Femur (tissue), 1 donor: Measurements from ENCODE around the gene TMEM39A.

Source experiments
- DNase-seq: peaks from one replicate; pipeline ENCODE4 v3.0.0-alpha.2; 2017

TMEM39A gene

DNA sequence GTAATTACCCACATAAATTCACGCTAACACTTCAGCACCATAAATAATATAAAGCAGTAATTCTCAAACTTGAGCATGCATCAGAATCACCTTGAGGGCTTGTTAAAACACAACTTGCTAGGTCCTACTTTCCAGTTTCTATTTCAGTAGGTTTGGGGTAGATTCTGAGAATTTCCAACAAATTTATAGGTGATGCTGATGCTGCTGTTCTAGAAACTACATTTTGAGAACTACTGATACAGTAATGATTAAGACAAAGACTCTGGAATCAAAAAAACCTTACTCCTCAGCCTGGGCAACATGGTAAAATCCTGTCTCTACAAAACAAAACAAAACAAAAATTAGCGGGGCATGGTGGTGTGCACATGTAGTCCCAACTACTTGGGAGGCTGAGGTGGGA lies 18.8 kb downstream of the TMEM39A start:
- DNase-seq = no peak

DNA sequence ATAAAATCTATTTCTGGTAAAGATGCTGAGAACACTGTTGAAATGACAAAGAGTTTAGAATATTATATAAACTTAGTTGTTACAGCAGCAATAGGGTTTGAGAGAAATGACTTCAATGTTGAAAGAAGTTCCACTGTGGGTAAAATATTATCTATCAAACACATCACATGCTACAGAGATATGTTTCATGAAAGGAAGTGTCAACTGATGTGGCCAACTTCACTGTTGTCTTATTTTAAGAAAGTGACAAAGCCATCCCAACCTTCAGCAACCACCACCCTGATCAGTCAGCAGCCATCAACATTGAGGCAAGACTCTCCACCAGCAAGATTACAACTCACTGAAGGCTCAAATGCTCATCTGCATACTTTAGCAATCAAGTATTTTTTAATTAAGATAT lies 20.2 kb downstream of the TMEM39A start:
- no peak for DNase-seq

DNA sequence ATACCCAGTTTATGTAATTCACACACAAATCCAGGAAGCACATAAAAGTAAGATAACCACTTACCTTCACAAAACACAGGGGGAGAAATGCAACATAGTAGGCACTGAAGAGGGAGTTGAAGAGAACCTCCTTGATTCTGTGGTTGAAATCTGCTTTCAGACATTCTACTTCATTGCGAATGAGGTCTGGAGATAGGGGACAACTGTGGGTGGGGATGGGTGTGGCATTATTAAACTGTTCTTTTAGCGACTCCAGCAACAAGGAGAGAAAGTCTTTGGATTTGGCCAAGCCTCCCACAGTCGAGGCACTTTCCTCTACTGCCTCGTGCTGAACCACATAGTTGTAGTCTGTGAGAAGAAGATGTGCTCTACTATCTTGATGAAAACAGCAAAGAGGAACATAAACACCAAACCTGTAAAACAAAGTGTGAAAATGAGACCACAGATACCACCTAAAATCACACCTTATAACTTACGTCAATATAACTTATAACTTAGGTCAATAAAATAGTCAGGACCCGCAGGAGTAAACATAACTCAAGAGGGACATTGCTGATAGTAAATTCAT lies 25.6 kb downstream of the TMEM39A start:
- DNase-seq = no peak

DNA sequence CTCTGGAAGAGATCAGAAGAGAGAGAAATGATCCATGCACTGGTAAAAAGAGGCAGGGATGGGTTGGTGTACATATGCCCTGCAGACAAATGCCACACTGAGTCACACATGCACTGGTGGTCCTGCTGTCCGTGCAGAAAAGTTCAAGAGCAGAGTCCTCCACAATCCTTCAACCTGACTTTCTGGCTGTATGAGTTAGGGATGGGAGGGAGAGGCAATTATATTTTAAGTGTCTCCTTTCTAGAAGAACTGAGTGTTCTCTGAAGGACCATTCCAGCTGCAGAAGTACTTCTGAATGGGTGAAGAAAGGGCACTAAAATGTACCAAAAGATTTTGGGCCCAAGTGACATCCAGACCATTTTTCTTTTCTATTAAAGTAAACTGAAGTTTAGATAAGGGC lies 26.4 kb downstream of the TMEM39A start:
- DNase-seq = no peak

DNA sequence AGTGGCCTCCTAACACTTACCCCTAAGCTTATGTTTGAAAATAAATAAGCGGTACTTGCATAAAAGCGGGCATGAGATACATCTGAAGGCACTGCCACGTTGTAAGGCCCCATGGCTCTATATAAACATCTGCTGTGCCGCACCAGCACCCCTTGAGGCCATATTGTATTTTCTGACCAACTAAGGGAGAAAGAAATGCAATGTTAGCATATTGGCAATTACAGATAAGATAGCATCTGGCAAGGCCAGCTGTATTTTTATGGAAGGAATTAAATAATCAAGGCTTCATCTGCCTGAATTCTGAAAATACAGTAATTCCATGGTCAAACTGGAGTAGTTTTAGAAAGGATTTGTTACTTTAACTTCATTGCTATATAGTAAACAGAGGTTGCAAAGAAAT lies 28.7 kb downstream of the TMEM39A start:
- DNase-seq = no peak

DNA sequence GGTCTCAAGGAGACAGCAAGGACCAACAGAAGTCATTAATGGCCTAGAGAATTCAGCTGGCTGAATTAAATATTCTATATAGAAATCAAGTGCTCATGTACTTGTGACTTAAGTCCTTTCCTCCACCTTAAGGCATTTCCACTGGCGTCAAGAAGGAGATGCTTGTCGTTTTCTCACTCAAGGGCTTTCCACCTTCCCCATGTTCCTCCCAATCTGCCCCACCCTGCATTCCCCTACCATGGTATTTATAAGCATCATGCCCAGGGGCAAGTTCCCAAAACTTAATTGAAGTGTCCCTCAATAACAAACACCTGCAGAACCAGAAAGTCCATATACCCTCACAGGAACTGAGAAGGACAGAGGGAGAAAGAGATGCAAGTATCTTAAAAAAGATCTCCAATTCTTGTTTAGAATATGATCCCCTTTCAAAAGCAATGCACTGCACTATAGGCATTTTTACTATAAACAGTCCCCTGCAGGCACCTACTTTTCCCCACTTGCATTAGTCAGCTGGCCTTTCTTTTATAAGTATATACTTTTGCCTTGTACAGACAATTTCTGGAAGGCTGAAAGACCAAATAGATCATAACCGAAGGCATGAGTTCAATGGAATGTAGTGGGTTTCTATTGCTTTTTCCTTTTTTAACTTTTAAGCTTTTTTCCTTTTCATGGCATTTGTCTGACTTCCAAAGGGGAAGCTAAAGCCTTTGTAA lies 29.6 kb downstream of the TMEM39A start:
- no peak for DNase-seq

DNA sequence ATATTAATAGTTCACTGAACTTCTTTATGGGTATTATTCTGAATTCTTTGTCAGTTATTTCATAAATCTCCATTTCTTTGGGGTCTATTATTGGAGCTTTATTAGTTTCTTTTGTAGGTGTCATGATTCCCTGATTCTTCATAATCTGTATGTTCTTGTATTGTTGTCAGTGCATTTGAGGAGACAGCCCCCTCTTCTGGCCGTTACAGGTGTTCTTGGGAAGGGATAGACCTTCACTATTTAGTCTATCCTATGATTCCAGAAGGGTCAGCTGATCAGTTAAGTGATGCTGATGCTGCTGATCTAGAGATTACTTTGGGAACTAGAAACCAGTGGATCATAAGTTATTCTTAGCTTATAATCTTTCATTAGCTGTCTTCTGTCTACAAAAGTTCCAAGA lies 34.9 kb downstream of the TMEM39A start:
- no peak for DNase-seq

DNA sequence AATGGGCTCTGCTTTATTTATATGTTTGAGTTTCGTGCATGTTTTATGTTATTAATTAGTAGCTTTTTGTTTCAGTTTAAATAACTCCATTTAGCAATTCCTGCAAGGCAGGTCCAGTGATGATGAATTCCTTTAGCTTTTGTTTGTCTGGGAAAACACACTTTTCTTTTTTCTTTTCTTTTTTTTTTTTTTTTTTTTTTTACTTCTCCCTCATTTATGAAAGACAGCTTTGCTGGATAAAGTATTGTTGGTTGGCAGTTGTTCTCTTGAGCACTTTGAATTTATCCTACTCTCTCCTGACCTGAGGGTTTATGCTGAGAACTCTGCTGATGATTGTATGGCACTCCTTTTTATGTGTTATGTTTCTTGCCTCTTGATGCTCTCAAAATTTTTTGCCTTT lies 35.7 kb downstream of the TMEM39A start:
- no peak for DNase-seq

DNA sequence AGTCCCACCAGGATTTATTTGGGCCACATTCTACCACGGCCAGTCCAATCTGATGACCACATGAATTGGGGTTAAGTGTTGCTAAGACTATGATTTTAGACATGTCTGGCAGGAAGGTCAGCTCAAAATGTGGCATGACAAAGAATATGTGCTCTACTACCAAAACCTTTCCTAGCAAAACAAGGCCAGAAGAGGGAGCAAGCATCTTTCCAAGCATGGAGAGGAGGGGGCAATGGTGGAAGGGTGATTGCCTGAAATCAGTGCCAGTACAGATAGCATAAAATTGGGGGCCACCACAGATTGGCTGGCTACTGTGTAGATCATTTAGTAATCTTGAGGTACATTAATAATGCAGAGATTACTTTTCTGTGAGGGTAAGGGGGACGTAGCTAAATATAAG lies 43.2 kb downstream of the TMEM39A start:
- no peak for DNase-seq

DNA sequence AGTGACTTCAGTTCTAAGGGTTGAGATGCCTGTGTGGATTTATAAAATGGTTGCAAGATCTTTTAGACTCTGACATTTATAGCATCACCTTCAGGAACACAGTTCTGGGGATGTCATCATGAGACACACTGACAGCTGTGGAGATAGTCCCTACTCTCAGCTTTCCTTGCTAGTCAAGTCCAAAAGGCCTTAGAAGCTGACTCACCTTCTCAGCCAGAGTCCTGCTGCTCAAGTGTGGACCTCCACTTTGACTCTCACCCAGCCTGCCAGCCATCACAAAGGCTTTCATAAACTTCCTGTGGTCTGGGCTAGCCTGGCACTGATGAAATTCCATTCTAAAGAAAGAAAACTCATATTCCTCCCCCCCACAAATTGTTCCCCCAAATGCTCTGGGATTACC lies 44.8 kb downstream of the TMEM39A start:
- no peak for DNase-seq

DNA sequence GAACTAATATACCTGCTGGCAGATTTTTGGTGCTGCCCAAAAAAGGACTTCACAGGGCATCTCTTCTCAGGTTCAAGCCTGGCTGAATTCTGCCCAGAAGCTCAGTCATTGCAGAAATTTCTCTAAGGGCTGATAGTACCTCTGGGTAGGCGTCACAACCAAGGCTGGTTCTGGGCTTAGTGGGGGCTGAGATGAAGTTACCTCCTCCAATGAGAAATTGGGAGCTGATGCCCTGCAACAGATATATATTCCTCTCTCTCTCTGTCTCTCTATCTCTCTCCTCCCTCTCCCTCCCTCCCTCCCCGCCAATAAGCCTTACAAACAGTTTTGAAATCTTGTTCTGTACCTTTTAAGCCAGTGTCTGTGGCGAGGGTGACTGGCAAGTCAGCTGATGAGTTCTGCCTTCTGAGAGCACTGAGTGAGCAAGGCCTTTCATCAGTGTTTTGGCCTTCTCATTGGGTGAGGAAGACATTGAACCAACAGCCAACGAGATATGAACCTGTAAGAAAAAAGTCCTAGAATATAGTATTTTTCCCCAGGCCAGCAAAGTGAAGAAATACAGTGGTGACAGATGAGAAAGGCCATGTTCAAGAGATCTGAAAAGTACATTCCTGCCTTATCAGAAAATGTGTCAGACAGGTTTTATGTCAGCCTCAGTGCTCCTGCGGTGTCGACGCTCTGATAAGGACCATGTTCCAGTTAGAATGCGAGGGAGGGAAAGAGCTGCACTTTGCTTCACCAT lies 45.5 kb downstream of the TMEM39A start:
- no peak for DNase-seq

DNA sequence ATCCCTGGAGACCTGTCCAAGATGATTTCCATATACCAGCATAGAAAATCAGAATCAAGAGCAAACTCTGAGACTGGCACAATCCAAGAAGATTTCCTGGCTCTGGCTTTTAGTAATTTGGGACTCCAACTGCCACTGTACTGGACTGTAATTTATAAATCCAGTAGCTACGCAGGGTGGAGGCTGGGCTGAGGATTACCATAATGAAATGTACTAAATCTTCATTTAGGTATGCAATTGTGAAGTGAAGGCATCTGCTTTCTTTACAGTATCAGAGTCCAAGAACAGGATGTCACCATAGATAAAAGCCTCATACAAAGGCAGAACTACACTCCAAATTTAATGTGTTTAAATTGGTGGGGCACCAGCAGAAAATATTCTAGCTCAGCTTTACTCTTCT lies 46.5 kb downstream of the TMEM39A start:
- DNase-seq = no peak

DNA sequence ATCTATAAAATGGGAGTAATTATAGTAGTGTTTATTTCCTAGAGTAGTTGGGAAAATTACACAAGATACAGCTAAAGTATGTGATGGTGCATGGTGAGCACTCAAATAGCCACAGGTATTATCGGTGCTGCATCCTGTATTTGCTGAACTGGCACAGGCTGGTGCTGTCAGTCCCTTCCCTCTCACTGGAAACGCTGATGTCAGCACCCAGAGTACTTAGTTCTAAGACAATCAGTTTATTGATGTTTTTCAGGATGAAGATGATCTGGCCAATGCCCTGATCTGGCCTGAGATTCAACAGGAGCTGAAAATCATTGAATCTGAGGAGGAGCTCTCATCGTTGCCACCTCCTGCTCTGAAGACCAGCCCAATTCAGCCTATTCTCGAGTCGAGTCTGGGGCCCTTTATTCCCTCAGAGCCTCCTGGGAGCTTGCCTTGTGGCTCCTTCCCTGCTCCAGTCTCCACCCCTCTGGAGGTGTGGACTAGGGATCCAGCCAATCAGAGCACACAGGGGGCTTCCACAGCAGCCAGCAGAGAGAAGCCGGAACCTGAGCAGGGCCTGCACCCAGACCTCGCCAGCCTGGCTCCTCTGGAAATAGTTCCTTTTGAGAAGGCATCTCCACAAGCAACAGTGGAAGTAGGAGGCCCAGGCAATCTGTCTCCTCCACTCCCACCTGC lies 49.7 kb downstream of the TMEM39A start:
- no peak for DNase-seq

DNA sequence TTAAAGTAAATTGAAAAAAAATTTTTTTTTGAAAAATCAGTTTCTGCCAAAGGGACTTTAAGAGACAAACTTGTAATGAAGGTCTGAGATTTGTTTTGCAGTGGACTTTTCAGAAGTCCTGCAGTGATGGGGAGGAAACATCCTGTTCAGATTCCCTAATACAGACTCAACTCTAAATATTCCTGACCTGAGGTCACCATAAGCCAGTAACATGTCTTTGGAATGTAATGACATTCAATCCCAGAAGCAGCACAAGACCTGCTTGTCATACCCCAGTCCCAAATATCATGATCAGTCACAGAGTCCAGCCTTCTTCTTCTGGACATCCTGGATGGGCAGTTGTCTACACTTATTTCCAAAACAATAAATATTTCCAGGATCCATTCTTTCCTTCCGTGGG lies 53.6 kb downstream of the TMEM39A start:
- DNase-seq = no peak

DNA sequence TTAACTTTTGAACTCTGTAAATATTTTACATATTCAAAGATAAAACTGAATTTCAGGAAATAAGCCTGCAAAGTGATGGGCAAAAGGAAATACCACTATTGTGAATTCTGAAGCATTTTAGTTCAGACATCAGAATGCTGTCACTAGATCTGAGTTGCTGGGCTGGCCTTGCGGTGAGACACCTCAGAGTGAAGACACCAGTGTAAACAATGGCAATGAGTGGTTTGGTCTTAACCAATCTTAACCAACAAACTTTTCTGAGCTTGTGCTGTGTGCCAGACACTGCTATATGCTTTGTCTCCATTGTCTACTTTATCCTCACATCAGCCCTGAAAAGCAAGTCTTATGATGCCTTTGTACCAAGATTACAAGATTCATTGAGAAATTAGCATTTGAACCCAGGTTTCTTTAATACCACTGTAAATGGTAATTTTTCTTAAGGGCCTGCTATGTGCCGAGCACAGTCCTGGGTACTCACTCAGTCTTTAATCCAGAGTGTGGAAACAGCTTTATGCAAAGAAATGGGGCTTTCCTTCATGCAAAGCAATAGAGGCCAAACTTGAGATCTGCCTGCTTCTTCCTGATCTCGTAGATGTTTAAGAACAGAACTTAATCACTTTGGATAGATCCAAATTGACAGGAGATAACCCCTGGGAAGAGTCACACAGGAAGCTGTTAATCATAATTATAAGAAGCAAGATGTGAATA lies 55.0 kb downstream of the TMEM39A start:
- no peak for DNase-seq

DNA sequence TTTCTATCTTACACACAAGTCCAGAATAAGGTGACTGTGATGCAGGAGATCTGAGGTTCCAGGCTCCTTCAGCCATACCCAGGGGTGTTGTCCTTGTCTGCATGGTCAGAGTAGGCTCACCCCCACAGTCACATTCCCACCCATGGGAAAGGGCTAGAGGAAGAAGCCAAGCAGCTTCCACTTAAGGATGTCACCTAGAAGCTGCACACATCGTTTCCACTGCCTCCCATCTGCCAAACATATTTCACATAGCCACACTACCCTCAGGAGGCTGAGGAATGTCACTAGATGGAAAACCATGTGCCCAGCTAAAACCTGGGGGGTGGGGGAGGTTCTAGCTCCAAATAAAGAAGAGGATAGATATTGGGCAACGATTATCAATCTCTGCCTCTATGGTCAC lies 58.1 kb downstream of the TMEM39A start:
- no peak for DNase-seq

DNA sequence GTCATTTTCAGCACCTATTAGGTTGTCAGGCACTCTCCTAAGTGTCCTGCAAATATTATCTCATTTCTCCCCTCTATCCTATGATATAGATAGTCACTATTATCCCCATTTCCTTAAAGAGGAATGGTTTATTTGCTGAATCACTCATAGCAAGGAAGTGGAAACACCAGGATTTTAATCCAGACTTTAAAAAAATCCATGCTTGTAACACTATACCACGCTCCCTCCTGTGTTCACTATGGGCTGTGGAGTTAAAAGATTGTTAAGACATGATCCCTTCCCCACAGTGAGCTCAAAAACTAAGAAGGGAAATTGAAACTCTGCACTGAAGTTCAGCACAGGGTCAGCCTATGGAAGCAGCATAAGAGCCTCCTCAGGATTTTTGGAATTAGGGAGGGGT lies 60.2 kb downstream of the TMEM39A start:
- DNase-seq = no peak

DNA sequence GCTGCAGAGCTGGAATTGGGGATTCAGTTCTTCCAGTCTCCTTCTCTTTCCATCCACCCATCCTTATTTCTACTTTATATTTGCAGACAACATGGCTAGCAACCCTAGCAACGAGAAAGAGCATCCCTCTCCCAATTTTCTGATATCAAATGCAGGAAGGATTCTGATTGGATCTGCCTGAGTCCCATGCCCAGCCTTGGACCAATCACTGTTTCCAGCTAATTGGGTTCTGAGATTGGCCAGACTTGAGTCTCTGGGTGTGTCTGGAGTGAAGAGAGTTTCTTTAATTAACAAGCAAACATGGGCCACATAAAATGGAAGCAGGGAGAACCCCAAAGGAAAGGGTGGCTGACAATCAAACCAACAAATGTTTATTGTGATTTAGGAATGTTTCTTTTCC lies 60.6 kb downstream of the TMEM39A start:
- DNase-seq = no peak

DNA sequence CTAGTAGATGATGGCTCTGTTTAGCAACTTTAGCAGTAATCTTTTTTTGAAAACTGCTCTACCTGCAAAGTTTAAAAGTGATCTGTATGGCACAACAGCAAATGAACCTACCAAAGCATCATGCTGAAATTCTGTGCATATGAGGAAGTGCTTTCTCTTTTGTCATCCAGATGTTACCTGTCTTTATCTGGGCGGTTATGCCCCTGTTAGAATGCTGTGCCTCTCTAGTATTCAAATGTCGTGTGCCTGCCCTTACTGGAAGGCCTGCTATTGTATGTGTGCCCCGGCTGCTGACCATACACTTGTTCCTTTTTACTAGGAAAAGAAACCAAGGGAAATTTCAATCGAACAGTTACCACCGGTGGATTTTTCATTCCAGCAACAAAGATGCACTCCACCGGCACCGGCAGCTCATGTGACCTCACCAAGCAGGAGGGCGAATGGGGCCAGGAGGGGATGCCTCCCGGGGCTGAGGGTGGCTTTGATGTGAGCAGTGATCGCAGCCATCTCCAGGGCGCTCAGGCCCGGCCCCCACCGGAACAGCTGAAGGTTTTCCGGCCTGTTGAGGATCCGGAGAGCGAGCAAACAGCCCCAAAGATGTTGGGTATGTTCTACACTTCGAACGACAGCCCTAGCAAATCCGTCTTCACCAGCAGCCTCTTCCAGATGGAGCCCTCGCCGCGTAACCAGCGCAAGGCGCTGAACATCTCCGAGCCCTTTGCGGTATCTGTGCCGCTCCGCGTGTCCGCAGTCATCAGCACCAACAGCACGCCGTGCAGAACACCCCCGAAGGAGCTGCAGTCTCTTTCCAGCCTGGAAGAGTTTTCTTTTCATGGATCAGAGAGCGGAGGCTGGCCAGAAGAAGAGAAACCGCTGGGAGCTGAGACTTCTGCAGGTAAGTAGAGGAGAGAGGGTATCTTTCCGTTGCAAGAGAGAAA lies 61.6 kb downstream of the TMEM39A start:
- DNase-seq = no peak

DNA sequence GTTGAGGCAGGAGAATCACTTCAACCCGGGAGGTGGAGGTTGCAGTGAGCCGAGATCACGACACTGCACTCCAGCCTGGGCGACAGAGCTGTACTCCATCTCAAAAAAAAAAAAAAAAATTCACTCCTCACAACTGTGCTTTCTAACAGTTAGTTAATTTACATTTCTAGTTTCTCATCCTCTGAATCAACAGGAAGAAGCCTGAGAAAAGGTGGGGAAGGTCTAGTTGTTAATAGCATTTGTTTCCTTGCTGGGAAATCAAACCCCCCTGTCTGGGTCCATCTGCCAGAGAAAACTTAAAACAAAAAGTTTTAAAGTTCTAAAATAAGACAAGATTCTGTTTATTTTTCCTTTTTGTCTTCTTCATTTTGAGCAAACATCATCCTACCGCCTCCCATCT lies 62.3 kb downstream of the TMEM39A start:
- DNase-seq = no peak

DNA sequence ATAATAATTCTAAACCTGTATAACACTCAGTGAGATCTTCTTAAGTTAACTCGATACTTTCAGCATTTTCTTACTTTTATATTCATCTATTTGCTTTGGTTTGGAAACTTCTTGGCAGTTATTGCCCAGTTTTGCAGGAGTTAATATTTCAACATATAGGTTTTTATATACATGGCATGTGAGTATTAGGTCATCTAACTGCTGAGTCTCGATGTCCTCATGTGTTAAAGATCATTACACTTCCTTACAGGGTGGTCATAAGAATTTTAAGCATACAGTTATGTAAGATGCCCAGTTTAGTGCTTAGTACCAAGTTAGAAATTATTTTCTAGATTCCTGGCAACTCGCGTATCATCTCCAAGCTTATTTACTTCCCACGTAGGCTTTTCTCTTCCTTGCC lies 62.9 kb downstream of the TMEM39A start:
- no peak for DNase-seq

DNA sequence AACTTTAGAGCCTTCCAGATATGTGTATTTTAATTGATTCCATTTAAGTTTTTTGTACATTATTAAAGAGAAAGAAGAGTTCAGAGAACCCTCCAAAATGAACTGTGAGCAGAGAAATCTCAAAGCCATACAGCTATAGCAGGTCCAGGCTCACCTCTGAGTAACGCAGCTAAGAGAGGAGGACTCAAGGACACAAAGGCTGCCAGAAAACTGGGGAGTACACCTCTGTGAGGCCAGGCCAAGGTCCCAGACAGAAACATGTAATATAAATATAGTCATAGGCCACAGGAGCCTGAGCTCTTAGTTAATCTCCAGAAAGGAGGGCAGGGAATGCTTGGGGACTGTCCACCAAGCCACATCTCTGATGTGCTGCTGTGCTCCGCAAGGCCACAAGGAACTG lies 66.5 kb downstream of the TMEM39A start:
- DNase-seq = no peak
